Measurements from ENCODE around the gene ANKFN1.

DNA sequence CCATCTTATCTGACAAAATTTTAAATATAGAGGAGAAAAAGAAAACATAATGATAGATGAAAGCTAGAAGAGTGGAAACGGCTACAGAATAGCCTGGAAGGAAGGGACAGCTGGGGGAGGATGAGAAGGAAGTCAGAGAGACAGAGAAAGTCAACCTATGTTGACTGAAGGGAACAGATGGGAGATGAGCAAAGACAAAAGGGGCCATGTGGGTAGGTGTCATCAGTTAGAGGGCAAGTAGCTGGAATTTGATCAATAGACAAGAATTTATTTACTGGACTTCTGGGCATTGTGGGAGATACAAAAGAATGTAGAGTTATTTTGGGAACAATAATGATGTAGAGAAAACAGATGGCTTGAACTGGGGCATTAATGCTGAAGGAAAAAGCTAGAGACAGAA lies 194.4 kb downstream of the ANKFN1 start:
- TF ChIP-seq EZH2phosphoT487 (conservative IDR thresholded peaks at IDR 0.05; ENCODE audit: low read length) = no peak
- TF ChIP-seq, protein P1, sequence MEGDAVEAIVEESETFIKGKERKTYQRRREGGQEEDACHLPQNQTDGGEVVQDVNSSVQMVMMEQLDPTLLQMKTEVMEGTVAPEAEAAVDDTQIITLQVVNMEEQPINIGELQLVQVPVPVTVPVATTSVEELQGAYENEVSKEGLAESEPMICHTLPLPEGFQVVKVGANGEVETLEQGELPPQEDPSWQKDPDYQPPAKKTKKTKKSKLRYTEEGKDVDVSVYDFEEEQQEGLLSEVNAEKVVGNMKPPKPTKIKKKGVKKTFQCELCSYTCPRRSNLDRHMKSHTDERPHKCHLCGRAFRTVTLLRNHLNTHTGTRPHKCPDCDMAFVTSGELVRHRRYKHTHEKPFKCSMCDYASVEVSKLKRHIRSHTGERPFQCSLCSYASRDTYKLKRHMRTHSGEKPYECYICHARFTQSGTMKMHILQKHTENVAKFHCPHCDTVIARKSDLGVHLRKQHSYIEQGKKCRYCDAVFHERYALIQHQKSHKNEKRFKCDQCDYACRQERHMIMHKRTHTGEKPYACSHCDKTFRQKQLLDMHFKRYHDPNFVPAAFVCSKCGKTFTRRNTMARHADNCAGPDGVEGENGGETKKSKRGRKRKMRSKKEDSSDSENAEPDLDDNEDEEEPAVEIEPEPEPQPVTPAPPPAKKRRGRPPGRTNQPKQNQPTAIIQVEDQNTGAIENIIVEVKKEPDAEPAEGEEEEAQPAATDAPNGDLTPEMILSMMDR (IDR thresholded peaks at IDR 0.05; ENCODE audit: insufficient read depth, low read length, poor library complexity, severe bottlenecking) = no peak

Data from SU-DHL-6 (cell line).